GM21360 (cell line): ENCODE measurements around the gene CDH23.

Experiments used
- ATAC-seq: cut with Tn5 transposase; IDR thresholded peaks from one replicate; pipeline ENCODE4 v1.9.1; 2021; ENCODE audit warnings: mild to moderate bottlenecking, moderate library complexity; ENCODE audit not compliant: unreplicated experiment

CDH23 gene

DNA sequence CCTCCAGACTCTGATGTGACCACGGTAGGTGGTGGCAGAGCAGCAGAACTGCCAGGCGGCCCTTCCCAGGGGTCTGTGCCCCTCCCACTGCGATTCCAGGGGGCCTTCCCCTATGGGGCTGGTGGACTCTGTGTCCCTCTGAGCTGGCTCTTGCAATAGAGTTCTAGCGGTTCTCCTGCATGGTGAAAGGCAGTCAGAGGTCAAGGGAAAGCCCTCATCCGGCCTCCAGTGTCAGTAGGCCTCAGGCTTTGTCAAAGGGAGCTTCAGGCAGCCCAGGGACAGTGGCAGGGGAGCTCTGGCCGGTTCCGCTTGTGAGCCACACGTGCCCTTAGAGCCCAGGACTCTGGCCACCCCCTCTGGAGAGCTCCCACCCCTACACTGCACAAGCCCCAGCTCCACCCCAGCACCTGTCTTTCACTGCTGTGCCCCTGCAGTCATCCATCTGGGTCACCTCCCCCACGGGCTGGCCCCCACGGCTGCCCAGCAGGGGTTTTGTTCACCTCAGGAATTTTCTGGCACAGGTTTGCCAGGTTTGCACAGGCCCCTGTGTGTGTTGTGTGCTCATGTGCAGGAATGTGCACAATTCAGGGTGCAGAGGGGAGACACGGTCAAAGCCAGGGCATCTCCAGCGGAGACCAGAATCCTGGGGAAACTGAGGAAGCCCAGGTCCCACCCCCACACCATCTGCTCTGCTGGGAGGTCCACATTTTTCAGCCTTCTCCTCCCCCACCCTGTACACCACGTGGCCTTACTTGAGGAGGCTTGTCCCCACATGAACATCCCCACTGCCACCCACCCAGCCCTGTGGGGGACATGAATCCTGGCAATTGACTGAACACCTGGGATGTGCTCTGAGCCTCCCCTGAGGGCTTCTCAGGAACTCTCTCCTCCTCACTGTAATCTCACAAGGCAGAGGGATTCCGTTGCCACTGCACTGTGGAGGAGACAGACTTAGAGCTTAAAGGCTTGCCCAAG is 299.1 kb downstream of the CDH23 start:
- ATAC-seq, result no peak

DNA sequence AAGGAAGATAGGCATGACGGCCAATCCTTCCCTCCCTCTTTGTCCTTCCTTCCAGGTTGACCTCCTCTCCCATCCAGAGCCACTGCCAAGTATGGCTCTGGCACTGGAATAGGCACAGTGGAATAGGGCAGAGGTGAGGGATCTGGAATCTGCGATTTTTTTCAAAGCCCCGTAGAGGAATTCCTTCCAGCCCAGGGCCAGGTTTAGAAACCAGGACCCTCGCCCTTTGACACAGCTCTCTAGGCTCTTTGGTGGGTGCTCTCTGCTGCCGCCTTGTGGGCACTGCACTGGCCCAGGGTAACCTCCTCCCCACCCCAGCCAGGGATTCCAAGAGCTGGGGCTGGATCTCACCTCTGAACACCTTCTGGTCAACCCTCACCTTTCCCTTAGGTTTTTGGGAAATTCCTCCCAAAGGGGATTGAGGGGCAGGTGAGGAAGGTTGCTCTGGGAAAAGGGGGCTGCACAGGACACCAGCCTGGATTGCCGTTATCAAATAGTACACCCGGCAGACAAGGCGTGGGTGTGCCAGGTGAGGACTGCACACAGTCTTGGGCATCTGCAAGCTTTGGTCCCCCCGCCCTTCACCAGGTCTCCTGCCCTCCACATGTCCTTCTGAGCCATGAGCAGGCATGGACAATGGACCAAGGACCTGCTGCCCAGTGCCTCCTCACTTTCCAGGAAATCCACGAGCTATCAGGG is 300.1 kb downstream of the CDH23 start:
- no peak for ATAC-seq

DNA sequence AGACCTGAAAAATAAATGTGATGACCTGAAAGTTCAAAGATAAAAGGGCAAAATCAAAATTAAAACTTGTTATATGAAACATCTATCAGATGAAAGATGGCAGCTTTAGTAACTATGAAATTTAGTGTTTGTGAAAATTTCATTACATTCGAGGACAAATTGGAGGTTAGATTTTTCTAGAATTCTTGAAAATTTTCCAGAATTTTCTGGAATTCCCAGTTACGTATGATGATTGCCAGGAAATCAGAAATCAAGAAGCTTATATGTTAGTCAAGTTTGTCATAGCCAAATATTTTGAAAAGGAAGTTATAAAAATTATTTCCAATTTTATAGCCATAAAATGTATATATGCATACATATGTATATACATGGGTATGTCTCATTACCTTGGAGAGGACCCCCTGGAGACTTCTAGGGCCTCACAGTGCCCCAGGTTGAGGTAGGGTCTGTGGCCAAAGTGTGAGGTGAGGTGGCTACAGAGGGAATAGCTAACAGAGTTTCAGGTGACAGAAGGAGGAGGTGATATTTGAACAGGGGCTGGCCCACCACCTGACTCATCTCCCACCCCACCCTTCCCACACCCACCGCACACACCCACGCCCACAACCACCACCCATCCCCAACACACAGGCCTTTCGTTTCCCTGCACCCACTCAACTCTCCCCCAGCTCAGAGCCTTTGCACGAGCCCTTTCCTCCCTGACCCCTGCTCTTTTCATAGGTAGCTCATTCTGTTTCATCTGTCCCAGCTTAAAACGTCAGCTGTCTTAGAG is 301.4 kb downstream of the CDH23 start:
- no peak for ATAC-seq

DNA sequence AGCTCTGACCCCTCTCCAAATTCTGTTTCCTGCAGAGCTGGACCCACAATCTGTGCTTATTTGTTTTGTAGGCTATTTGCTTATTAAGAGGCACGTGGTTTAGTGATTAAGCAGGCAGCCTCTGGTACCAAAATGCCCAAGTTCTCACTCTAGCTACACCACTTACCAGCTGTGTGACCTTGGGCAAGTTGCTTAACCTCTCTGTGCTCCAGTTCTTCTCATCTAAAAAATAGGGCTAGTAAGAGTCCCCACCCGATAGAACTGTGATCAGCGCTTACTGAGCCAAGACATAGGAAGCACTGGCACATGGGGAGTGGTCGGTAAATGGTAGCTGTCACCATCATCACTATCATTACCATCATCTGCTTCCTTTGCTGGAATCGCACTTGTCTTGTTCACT is 302.0 kb downstream of the CDH23 start:
- ATAC-seq, result no peak

DNA sequence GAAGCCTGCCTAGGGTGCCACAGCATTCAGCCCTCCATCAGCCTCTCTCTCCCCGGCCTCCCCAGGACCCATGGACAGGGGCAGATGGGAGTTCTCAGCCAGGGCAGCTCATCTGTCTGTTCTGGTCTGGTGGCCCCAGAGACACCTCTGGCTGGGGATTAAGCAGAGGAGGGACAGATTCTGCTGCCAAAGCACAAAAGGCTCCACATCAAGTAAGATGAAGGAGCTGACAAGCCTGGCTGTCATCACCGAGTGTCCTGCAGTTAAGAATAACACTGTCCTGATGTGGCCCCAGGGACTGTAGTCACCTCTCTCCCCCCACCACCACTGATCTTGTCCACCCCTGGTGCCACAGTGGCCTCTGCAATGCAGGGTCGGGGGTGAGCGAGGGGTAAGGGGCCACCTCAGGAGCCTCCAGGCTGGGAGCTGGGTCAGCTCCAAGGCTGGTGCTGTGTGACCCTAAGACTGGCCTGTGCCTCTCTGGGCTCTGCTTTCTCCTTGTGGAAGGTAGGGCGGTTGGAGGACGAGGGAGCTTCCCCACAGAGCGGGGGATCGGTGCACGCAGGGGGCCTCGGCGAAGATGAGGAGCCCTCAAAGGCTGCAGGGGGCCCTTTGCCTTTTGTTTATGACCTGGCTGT is 304.1 kb downstream of the CDH23 start:
- no peak for ATAC-seq

DNA sequence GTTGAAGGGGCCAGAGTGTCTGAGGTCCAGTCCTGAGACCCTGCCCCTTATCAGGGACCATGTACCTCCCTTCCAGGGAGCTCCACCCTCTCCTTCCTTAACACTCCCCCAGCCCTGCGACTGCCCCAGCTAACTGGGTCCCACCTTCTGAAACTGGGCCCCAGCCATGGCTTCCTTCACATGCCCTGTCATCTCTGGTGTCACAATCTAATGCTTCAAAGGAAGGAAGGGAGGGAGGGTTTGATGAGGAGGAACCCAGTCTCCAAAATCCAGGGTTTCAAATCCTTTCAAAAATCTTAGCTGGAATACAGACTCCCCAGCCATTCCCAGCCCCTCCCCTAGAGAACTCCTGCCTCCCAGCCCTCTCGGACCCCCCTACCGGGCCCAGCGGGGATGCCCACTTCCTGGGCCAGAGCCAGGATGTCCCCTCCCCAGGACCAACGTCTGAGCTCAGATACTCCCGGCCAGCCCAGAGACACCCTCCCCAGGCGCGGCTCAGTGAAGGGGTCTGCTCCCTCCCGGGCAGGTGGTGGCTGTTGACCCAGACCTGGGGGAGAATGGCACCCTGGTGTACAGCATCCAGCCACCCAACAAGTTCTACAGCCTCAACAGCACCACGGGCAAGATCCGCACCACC is 304.9 kb downstream of the CDH23 start:
- no peak for ATAC-seq

DNA sequence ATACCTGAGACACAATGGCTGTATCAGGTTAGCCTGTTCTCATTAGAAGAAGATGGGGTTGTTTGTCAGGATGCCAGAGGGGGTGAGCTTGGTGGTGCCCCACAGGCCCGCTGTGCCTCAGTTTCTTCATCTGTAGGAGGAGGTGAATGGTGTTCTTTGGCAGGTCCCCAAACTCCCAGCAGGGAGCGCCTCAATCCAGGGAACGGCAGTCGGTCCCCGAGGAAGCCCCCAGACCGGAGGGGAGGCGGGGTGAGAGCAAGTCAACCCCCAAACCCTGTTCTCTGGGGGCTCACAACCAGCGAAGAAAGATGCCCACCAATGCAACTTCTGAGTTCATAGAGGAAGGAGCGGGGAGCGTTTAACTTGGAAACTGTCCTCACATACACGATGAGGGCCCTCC is 306.9 kb downstream of the CDH23 start:
- ATAC-seq, result no peak

DNA sequence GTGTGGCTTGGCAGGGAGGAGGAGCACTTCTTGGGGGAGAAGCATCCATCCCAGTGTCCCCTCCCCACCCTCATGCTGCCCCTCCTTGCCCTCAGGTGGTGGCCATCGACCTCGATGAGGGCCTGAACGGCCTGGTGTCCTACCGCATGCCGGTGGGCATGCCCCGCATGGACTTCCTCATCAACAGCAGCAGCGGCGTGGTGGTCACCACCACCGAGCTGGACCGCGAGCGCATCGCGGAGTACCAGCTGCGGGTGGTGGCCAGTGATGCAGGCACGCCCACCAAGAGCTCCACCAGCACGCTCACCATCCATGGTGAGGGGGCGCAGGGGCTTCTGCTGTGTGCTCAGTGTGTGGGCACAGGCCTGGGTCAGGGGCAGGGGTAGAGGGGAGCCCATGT is 308.1 kb downstream of the CDH23 start:
- no peak for ATAC-seq

DNA sequence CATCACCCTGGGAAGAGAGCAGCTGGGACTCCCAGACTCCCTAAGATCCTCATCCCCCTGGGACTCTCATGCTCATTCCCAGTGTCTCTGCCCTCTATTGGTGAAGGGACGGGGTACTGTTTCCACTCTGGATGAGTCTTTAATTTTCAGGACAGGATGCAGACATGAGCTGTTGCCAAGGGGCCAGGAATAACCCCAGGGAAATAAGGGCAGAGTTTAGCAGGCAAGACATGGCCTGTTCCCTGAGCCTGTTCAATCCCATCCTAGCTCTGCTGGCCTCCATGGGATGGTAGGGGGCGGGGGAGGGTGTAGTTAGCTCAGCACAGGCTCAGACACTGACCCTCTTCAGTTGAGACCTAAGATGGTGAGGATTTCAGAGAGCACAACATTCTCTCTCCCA is 308.9 kb downstream of the CDH23 start:
- ATAC-seq, result no peak

DNA sequence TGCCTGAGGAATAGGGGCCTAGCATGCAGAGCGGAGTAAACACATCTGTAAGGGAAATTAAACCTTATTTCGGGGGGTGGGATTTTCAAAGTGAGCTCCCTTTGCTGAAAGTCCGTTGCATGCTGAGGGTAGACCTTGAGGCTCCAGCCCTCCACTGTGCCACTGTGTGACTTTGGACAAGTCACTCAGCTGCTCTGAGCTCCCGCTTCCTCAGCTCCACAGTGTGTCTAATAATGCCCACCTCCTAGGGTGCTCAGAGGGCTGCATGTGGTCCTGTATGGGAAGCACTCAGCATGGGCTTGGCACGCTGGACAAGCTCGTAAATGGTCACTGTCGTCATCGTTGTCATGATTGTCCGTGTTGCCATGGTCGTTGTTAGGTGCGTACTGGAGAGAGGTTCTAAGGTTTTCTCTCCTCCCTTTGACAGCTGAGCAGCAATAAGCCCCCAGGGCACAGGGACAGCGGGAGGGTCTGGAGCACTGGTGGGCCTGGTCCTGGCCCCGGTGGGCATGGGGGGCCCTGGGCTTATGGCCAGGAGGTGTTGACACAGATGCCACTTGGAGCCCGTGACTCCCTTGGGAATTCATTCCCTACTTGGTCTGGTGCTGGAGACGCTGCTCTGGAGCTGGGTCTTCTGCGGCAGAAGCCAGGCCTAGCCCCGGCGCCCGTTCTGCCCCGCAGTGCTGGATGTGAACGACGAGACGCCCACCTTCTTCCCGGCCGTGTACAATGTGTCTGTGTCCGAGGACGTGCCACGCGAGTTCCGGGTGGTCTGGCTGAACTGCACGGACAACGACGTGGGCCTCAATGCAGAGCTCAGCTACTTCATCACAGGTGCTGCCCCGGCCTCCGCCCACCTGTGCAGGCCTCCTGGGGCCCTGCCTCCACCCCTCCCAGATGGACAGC is 309.7 kb downstream of the CDH23 start:
- ATAC-seq, result no peak

DNA sequence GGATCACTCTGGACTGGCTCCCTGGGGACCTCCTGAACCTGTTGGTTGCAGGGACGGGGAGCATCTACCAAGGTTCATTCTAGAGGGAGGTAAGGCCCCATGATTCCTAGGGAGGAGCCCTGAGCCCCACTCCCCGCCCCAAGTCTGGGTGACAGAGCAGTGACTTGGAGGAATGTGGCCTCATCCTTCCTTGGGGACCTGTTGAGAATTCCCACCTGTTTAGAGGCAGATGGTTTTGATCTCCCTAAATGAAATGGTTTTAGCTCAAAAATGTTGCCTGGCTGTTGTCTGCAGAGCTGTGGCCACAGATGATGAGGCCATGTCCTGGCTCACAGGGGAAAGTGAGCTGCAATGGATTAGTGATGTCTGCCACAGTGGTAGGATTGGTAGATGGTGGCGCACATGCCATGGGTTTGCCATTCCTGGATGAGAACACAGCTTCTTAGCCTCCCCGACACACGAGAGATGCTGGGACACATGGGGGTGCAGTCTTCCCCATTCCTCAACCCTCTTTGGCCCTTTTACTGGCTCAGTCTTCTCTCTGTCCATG is 310.6 kb downstream of the CDH23 start:
- no peak for ATAC-seq

DNA sequence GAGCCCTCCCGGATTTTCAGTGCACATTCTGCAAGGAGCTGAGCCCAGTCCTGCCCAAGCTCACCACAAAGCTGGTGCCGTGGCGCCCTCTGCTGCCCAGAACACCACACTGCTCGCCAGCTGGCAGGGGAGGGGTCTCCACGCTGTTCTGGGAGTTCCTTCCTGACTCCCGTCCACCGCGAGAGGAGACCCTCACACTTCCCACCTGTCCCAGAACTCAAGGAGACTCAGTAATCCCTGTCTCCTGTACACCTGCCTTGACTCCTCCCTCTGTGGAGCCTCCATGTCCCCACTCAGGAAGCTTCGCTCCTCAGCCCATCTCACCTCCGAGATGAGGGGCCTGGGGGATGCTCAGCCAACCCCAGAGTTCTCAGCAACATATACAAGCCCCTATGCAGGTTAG is 311.6 kb downstream of the CDH23 start:
- no peak for ATAC-seq

DNA sequence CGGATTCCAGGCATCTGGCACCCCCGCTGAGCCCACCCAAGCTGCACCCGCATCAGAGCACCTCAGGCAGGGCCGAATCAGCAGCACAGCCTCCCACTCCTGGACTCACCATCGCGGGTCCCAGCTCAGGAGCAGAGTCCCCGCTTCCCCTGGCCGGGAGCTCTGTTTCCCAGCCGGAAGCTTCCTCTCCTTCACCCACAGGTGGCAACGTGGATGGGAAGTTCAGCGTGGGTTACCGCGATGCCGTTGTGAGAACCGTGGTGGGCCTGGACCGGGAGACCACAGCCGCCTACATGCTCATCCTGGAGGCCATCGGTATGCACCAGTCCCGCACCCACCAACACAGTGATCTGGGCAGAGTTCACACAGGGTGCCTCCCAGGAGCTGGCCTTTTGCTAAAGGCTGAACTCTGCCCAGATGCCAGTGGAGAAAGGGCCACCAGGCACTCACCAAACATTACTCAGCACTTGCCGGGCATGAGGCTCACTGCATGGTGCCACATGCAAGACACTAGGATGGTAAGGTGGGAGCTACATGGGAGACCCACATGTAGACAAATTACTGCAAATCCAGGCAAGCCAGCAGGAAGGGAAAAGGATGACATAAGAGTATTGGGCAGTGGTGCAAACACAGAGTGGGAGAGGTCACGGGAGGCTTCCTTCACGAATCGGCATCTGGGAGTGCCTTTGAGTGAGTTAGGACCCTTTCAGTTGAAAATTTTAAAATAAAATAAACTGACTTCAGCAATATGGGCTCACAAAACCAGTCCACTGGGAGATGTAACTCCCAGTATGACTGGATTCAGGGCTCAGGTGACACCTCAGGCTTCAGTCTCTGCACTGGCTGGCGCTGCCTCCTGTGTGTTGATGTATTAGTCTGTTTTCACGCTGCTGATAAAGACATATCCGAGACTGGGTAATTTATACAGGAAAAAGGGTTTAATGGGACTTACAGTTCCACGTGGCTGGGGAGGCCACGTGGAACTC is 312.5 kb downstream of the CDH23 start:
- ATAC-seq, result no peak

DNA sequence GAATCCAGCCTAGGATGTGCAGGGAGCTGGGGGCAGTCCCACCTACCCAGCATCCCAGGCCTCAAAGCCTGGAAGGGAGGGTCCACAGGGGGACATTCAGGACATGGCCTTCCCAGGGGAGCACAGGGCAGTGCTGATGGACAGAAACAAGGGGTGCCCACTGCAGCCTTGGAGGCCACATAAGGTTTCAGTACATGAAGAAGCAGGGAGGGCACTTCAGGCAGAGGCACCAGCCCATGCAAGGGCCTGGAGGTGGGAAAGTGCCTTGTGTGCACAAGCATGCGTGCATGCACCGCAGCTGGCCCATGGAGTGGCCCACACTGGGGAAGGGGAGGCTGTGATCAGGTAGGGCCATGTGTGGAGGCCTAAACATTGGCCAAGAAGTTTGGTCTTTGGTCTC is 313.8 kb downstream of the CDH23 start:
- ATAC-seq, result no peak

DNA sequence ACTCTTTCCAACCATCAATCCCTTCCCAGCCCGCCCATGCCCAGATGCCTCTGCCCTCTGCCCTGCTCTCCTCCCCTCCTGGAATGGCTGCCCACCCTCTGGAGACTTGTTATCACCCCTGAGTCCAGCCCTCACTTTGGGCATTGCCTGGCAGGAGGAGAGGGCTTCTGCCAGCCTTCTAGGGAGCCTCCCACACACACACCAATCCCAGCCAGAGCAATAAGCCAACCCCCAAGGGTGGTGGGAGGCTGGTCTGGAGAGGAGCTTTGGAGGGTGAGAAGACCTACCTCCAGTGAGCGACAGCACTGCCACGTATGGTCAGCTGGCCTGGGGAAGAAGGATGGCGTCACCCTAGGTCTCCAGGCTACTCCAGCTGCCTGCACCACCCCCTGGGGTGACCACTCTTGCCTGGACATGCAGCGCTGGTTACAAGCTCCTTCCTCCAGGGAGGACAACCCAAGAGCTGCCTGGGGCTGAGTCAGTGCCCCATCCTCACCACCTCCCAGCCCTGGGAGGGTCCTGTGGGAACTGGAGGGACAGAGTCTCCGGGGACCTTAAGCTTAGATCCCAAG is 314.4 kb downstream of the CDH23 start:
- no peak for ATAC-seq

DNA sequence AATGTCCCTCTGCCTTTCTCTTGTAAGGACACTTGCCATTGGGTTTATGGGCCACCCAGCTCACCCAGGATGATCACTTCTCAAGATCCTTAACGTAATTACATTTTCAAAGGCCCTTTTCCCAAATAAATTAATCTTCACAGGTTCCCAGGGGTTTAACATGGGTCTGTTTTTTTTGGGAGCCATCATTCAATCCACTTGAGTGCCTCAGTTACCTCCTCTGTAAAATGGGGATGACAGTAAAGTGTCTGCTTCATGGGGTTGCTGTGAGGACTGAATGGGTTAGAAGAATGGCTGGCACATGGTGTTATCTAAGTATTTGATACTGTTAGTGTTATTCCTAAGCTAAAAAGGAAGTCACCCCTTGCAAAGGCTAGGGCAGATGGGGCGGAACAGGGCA is 315.4 kb downstream of the CDH23 start:
- ATAC-seq, result no peak

DNA sequence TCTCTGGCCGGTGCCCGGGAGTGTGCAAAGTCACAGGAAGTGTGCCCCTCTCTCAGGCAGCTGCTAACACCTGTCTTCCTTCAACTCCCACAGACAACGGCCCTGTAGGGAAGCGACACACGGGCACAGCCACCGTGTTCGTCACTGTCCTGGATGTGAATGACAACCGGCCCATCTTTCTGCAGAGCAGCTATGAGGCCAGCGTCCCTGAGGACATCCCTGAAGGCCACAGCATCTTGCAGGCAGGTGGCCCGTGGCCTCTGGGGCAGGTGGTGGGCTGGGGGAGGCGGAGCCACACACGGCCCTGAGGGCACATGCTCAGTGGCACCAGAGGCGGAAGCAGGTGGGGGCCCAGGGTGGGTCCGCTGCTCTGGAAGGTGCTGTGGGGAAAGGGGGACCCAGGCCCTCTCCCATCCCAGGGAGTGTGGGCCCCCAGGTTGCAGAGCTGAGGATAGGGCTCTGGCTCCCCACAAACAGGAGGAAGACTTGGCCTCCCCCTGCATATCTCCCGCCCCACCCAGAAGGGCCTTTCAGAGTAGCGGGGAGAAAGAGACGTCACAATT is 315.9 kb downstream of the CDH23 start:
- ATAC-seq, result no peak
